CD4-positive, alpha-beta T cell treated with Interleukin-4 for 1 hour (primary cell): Measurements from ENCODE around the gene ARL15.
"Not testable (repeated sequence)": the region's sequence is repeated elsewhere in the genome, so short reads cannot be mapped to it uniquely, and the experiment has no call there.

Experiments
- DNase-seq, 2 donors: peaks; one replicate each; pipeline ENCODE4 v3.0.0-alpha.2; 2020 to 2022

Gene ARL15

DNA sequence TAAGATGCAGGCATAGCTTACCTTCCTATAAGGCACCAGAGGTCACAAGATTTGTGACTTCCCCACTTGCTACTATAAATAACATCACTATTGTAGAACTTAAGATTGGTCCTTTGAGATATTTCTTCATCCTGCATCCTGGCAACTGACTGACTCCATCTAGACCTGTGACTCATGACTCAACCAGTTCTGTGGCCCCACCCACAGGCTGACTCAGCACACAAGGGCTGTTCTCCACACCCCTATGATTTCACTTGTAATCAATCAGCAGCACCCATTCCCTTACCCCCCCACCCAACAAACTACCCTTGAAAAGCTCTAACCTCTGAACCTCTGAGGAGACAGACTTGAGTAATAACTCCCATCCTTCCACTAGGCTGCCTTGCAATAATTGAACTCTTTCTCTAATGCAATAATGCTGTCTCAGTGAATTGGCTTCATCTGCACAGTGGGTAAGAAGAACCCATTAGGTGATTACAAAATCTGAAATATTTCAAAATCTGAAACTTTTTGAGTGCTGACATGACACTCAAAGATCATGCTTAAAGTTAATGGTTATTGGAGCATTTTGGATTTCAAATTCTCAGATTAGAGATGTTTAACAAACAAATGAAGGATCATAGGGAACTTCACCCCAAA is 296.7 kb downstream of the ARL15 start:
- peak in 1 of 2 donors; percentile 63 for DNase-seq

DNA sequence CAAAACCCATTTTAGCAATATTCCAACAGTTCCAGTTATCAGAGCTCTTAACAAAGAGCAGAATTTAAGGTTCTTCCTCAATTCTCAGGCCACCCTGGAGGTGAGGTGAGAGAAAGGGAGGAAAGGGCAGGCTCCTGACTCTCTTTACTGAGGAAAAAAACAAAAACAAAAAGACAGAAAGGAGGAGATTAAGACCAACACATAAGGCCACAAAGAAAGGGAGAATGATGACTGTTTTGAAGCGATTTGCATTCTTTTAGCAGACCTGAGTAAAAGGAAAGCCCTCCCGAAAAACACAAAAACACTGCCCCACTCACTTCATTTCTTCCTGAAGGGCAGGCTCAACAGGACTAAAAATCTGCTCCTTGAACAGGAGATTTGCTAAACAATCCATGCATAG is 300.5 kb downstream of the ARL15 start:
- DNase-seq, result no peak

- DNase-seq, result no peak
Measured at GRCh38 chr5:54009357-54009756, 301.0 kb downstream of the ARL15 start.

GRCh38 chr5:54007827-54008777 is 302.3 kb downstream of the ARL15 start:
- no peak for DNase-seq

GRCh38 chr5:54004697-54005096 is 305.7 kb downstream of the ARL15 start:
- no peak for DNase-seq

GRCh38 chr5:54002779-54003178 is 307.6 kb downstream of the ARL15 start:
- DNase-seq, result no peak

DNA sequence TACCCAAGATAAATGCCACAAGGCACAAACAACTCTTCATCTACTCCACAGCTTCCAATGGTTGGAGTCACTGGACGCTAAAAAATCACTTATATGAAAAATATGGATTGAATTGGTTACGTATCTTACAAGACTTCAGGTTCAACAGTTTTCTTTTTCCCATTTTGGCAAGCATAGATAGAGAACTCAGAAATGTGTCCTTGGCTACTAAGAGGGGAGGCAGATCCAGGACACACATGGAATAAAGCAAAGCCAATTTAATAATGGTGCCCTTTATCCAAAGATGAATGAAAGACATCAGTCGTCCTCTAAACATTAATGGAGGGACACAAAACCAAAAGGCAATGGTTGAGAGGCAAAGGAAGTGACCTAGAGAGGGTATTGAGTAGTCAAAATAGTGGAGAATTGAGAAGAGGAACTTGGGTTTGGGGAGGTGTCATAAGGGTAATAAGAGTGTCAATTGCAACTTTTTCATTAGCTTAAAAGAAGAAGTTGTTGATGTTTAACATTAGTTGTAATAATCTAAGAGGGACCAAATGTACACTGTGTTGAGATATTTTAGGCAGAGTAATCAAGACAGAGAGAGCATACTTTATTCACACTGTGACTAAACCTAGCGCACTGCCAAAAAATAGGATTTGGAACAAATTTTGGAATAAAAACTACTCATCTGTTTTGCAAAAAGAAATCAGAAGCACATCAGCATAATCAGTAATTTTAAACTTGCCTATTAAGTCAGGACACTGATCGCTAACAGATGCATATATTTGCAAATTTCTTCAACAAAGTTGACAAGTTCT is 308.2 kb downstream of the ARL15 start:
- DNase-seq, result no peak

- DNase-seq, result no peak
Measured at GRCh38 chr5:54000011-54000410, 310.4 kb downstream of the ARL15 start.

DNA sequence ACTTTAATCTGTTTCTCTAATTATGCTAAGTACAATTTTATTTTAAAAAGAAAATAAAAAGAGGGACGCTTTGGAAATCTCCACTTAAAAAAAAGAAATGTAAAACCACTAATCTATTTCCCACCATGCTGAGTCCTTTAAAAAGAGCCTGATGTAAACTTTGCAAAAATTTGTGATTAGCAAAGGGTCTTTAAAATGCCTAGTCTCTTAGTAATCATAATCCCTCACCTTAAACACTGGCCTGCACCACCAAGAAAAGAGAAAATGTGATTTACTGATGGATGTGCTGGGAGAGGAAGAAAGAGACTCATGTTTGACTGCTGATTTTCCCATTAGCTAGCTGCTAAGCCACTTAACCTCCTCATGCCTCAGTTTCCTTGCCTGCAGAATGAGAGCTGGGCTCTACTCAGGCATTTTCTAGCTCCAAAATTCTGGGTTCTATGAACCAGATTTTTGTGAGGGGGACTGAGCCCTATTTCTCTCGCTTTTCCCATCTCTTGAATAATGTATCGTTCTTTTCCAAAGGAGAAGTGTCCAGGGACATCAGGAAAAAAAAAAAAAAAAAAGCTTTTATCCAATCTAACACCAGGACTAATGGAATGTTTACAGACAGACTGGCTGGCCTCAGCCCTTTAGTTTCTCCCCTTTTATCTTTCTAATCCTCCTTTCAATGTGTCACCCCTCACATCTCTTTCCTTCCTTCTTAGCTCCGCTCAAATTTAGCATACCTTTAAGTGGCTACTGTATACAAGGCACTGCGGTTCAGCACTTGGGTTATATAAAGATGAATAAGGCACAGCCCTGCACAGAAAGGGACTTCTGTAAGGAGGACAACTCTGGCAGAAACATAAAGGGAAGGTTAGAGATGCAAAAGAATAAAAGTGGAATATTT is 312.4 kb downstream of the ARL15 start:
- DNase-seq, result no peak

DNA sequence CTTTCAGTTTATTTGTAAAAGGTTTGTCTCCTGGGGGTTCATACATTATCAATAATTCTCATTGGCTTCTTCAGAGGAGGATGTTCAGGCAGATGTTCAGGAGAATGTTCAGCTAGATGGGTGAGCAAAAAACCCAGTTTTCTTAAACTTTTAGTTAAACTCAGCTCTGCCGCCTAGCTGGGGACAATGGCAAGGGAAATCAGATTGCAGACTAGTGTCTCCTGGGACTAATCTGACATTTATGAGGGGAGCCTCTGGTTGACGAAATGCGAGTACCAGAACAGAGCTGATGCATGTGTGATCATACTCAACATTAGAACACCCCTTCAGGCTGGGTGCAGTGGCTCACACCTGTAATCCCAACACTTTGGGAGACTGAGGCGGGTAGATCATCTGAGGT is 314.4 kb downstream of the ARL15 start:
- no peak for DNase-seq

- no peak for DNase-seq
Measured at GRCh38 chr5:53994148-53994547, 316.2 kb downstream of the ARL15 start.

DNA sequence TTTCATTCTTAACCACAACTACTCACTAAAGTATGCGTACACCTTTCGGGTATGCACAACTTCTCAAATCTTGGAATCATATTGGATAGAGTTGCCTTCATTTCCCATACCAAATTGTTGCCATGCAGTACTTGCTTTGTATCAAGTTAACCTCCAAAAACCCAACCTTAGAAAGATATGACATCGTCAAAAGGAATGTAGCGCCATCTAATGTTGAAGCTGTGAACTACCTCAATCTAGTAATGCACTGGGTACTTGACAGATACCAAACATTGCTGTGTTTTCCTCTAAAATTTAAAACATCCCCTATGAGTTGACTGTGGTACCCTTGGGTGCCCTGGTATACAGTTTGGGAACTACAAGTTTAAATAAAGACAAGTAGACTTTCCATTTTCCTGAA is 318.4 kb downstream of the ARL15 start:
- peak in 1 of 2 donors; percentile 5 for DNase-seq

DNA sequence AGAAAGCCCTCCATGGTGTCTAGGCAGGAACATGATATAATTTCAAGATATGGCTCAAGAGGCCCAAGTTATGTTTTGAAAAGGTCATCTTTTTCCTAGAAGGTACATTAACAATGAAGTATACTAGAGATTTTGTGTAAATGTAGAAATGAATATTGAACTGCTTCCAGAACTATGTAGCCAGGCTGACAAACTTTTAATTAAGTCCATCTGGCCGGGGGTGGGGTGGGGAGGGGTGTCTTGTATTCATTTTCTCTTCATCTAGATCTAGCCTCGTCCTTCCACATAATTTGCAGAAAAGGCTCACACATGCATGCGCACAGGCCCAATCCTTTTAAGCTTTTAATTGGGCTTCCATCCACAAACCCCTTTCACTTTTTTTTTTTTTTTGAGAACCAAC is 323.3 kb downstream of the ARL15 start:
- DNase-seq, result no peak

GRCh38 chr5:53985796-53986195 is 324.6 kb downstream of the ARL15 start:
- DNase-seq, result no peak

DNA sequence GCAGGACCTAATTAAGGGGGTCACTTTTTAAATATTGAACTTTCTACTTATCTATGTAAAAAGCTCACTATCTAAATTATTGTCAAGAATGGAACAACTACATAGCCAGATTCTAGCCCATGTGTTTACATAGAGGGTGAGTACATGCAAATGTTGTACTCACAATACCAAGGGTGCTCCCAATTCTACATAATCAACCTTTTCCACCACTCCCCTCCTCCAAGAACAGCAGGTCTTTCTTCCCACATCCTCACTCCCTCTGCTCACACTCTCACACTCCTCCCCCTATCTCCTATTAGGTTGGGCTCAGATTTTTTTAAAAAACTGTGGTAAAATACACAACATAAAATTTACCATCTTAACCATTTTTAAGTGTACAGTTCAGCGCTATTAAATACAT is 325.4 kb downstream of the ARL15 start:
- DNase-seq, result no peak

DNA sequence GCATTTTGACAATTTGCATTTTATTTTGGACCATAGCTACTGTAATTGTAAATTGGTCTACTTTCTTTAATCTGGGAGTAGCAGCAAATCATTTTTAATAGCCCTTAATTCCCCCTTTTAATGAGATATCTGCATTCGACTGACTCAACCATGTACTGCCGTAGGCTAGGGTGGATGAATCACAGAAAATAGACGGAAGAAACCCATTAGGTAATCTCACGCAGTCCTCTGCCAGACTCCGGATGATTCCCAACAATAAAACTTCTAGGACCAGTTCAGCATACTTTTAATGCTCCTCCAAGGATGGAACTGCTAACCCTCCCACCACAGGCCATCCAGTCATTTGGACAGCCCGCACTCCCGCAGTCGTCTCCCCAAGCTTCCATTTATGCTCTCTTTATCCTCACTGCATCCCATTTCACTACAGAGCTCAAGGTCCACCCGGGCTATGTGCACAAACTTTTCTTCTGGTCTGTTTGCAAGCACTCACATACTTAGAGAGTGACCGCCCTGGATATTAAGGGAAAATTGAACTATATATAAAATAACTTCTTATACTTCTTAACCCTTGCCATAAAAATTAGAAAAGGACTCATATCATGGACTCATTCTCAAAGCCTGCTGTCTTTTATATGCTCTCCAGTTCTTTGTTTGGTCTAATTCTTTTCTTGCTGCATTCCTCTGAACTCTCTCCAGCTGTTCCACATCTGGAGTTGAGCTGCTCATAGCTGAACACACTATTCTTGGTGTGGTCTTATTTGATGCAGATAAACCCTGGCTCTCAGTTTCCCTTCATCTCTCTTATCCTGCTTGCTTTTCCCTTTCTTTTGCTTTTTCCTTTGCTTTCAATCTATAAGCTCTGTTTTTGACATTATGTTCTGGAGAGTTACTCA is 326.6 kb downstream of the ARL15 start:
- DNase-seq, result no peak

DNA sequence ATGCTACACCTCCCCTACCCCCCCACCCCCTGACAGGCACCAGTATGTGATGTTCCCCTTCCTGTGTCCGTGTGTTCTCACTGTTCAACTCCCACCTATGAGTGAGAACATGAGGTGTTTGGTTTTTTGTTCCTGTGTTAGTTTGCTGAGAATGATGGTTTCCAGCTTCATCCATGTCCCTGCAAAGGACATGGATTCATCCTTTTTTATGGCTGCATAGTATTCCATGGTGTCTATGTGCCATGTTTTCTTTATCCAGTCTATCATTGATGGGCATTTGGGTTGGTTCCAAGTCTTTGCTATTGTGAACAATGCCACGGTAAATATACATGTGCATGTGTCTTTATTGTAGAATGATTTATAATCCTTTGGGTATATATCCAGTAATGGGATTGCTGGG is 328.1 kb downstream of the ARL15 start:
- not testable (repeated sequence) for DNase-seq

DNA sequence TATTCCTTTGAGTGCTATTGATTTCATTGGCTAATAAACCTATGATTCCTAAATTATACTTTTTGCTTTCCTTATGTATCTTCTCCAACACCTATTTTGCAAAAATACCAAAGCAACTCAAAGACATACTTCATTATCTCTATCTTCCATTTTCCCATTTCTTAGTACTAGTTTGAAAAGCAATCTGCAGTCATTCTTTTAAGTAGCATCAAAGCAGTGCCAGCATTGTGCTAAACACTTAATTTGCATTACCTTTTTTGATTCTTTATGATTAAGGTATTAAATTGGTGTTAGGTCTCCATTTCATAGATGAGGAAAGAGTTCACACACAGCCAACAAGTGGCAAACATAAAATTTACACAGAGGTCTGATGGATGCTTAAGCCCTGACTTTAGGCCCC is 330.3 kb downstream of the ARL15 start:
- DNase-seq, result no peak

DNA sequence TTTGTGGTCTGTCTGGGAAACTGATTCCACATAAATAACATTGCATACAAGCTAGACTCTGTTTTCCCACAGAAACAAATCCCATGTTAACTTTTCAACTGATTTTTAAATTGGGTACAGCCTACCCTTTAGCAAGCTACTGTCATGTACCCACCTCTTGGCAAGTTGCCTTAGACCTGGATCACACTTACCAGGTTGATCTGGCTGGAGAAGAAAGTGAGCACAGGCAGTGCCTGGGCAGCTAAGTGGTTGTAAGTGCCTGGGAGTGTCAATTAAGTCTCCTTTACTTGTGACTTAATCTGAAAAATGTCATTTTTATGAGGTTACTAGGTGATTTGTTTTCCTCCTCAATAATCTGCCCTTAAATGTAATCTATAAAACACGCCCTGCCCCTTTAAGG is 336.4 kb downstream of the ARL15 start:
- no peak for DNase-seq

DNA sequence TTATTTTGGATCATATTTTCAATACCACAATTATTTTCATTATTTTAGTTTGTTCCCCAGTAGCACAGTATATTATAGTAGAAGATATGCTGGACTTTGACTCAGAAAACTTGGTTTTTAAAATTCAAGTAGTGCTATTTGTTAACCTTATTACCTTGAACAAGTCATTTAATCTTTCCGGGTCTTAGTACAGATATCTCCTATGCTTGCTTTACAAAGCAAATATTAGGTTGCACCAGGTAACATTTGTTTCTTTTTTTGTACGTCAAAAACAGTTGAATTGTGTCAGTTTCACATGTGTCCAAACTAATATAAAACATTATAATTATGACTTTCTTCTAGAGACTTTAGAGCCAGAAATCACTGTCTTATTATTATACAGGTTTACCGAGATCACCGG is 338.1 kb downstream of the ARL15 start:
- no peak for DNase-seq

- no peak for DNase-seq
Measured at GRCh38 chr5:53971551-53971950, 338.8 kb downstream of the ARL15 start.
